HEK293T (cell line): ENCODE results near the gene DDX56.

Experiments used
- BHLHE40 ChIP-seq: fragments of 450-650 bp; IDR thresholded peaks from 2 replicates; pipeline ENCODE4 v1.6.1; 2016; ENCODE audit warnings: mild to moderate bottlenecking, moderate library complexity, borderline replicate concordance
- FOXK2 ChIP-seq: fragments of 450-650 bp; IDR thresholded peaks from 2 replicates; pipeline ENCODE4 v1.6.1; 2016; ENCODE audit warnings: mild to moderate bottlenecking
- FOXM1 ChIP-seq: fragments of 450-650 bp; IDR thresholded peaks from 2 replicates; pipeline ENCODE4 v1.6.1; 2017; ENCODE audit warnings: mild to moderate bottlenecking, borderline replicate concordance
- HDGF ChIP-seq: fragments of 450-650 bp; IDR thresholded peaks from 2 replicates; pipeline ENCODE4 v1.6.1; 2017; ENCODE audit warnings: antibody characterized with exemption, borderline replicate concordance
- L3MBTL2 ChIP-seq: fragments of 450-650 bp; conservative IDR thresholded peaks from 2 replicates; pipeline ENCODE4 v1.6.1; 2016; ENCODE audit warnings: mild to moderate bottlenecking
- LEF1 ChIP-seq: fragments of 450-650 bp; IDR thresholded peaks from 2 replicates; pipeline ENCODE4 v1.6.1; 2017; ENCODE audit warnings: mild to moderate bottlenecking, borderline replicate concordance
- NFRKB ChIP-seq: fragments of 450-650 bp; IDR thresholded peaks from 2 replicates; pipeline ENCODE4 v1.6.1; 2016; ENCODE audit warnings: mild to moderate bottlenecking, moderate library complexity
- SP1 ChIP-seq: fragments of 450-650 bp; IDR thresholded peaks from 2 replicates; pipeline ENCODE4 v1.6.1; 2017
- SUZ12 ChIP-seq: fragments of 450-650 bp; IDR thresholded peaks from 2 replicates; pipeline ENCODE4 v1.6.1; 2016; ENCODE audit warnings: mild to moderate bottlenecking
- TARDBP ChIP-seq: fragments of 450-650 bp; IDR thresholded peaks from 2 replicates; pipeline ENCODE4 v1.6.1; 2016
- TF ChIP-seq, protein P1 (sequence below): fragments of 450-650 bp; IDR thresholded peaks from 2 replicates; pipeline ENCODE4 v1.6.1; 2016

DNA sequence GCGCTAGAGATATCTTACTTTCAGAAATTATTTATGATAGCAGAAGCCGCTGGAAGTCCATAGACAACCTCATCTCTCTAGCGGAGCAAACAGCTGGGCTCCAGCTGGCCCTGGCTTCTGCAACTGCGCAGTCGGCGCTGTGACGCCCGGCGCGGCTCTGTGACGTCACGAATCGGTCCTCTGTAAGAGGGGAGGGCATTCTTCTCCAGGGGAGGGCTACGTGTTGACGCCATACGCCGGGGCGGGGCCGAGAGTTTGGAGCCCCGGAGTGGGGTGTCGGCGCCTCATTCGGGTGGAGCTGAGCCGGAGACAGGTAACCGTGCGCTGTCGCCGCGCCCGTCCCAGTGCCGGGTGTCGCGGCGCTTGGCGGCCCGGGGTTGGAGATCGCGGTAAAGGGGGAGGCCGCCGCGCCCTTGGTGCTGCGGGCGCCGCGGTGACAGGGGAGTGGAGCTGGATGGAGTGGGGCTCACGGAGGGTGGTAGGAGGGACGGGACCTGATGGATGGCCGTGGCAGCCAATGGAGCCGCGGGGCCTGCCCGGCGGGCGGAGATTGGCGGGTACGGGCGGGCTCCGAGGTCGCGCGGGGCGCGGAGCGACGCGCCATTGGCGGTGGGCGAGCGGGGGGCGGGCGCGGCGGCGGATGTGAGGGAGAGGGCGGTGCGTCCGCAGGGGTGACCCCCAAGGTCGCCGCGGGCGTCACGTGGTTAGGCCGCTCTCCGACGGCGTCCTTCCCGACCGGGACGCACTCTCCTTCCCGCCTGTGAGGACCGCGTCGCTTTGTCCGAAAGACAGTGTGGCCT lies 32.8 kb upstream of the DDX56 start, which contains the start of gene OGDH:
- TF ChIP-seq TARDBP (peak; percentile 71; the same call in 1 of the 2 replicates), HDGF (no peak), SP1 (no peak), BHLHE40 (no peak), L3MBTL2 (no peak), NFRKB (no peak), FOXM1 (peak; percentile 78; the same call in 1 of the 2 replicates), FOXK2 (no peak; the same call in 1 of the 2 replicates), LEF1 (no peak), SUZ12 (no peak)
- TF ChIP-seq, protein P1, sequence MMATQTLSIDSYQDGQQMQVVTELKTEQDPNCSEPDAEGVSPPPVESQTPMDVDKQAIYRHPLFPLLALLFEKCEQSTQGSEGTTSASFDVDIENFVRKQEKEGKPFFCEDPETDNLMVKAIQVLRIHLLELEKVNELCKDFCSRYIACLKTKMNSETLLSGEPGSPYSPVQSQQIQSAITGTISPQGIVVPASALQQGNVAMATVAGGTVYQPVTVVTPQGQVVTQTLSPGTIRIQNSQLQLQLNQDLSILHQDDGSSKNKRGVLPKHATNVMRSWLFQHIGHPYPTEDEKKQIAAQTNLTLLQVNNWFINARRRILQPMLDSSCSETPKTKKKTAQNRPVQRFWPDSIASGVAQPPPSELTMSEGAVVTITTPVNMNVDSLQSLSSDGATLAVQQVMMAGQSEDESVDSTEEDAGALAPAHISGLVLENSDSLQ = peak; percentile 99
